Stimulated activated naive CD8-positive, alpha-beta T cell treated with anti-CD3 and anti-CD28 coated beads, Interleukin-15, Interleukin-2, amounts not matched to agents 100 ng/mL and 50 ng/mL, for 24 hours (primary cell): Measurements from ENCODE around the gene PIN1.
"Not testable (repeated sequence)": the region's sequence is repeated elsewhere in the genome, so short reads cannot be mapped to it uniquely, and the experiment has no call there.

Experiments
- H3K27ac Mint-ChIP-seq: one replicate; pipeline ENCODE4 v1.8.0; 2021; ENCODE audit warnings: mild to moderate bottlenecking, mixed read lengths
- H3K27me3 Mint-ChIP-seq: one replicate; pipeline ENCODE4 v1.8.0; 2021; ENCODE audit warnings: mixed read lengths
- H3K36me3 Mint-ChIP-seq: one replicate; pipeline ENCODE4 v1.8.0; 2021; ENCODE audit warnings: low read depth, mixed read lengths
- H3K4me1 Mint-ChIP-seq: one replicate; pipeline ENCODE4 v1.8.0; 2021; ENCODE audit warnings: low read depth, mixed read lengths
- H3K4me3 Mint-ChIP-seq: one replicate; pipeline ENCODE4 v1.8.0; 2021; ENCODE audit warnings: mild to moderate bottlenecking, mixed read lengths
- H3K9me3 Mint-ChIP-seq: one replicate; pipeline ENCODE4 v1.8.0; 2021; ENCODE audit warnings: mixed read lengths

The PIN1 gene

GRCh38 chr19:9799162-9799561 lies 36.0 kb upstream of the PIN1 start:
- H3K4me3 Mint-ChIP-seq = no peak overlapping the region
- H3K27me3 Mint-ChIP-seq = no peaks in the 10 kb centered on the region
- H3K9me3 Mint-ChIP-seq = no peaks in the 10 kb centered on the region
- H3K4me1 Mint-ChIP-seq = peaks cover 16% of the 10 kb centered on the region
- H3K27ac Mint-ChIP-seq = no peak overlapping the region
- H3K36me3 Mint-ChIP-seq = no peaks in the 10 kb centered on the region

- peaks cover 7% of the 10 kb centered on the region for H3K4me1 Mint-ChIP-seq
- H3K27ac Mint-ChIP-seq = no peak overlapping the region
- H3K27me3 Mint-ChIP-seq = no peaks in the 10 kb centered on the region
These were observed 33.1 kb upstream of the PIN1 start for GRCh38 chr19:9801976-9802375.

GRCh38 chr19:9806803-9807202 lies 28.3 kb upstream of the PIN1 start:
- peaks cover 24% of the 10 kb centered on the region for H3K4me1 Mint-ChIP-seq
- H3K4me3 Mint-ChIP-seq = no peak overlapping the region
- H3K9me3 Mint-ChIP-seq = no peaks in the 10 kb centered on the region
- H3K36me3 Mint-ChIP-seq = peaks cover 19% of the 10 kb centered on the region
- no peak overlapping the region for H3K27ac Mint-ChIP-seq
- no peaks in the 10 kb centered on the region for H3K27me3 Mint-ChIP-seq

More at GRCh38 chr19:9801976-9802375, 33.1 kb upstream of the PIN1 start:
- Mint-ChIP-seq H3K4me3 (no peak overlapping the region), H3K9me3 (no peaks in the 10 kb centered on the region), H3K36me3 (no peaks in the 10 kb centered on the region)

GRCh38 chr19:9808855-9809824 lies 26.0 kb upstream of the PIN1 start:
- Mint-ChIP-seq H3K27me3 (no peaks in the 10 kb centered on the region), H3K4me1 (peaks cover 27% of the 10 kb centered on the region), H3K36me3 (peaks cover 32% of the 10 kb centered on the region), H3K27ac (peak overlapping the region; percentile 90), H3K9me3 (no peaks in the 10 kb centered on the region), H3K4me3 (no peak overlapping the region)

GRCh38 chr19:9811139-9811538 lies 24.0 kb upstream of the PIN1 start:
- Mint-ChIP-seq H3K4me1 (peaks cover 33% of the 10 kb centered on the region), H3K27me3 (no peaks in the 10 kb centered on the region), H3K4me3 (no peak overlapping the region), H3K27ac (no peak overlapping the region), H3K9me3 (no peaks in the 10 kb centered on the region), H3K36me3 (peaks cover 44% of the 10 kb centered on the region)

- Mint-ChIP-seq H3K9me3 (no peaks in the 10 kb centered on the region), H3K27ac (peak overlapping the region; percentile 90), H3K36me3 (peaks cover 30% of the 10 kb centered on the region), H3K4me3 (peak overlapping the region; percentile 88), H3K27me3 (no peaks in the 10 kb centered on the region), H3K4me1 (peaks cover 38% of the 10 kb centered on the region)
These were observed 16.9 kb upstream of the PIN1 start for GRCh38 chr19:9818175-9818733.

GRCh38 chr19:9818734-9819595 lies 16.2 kb upstream of the PIN1 start, which contains the start of gene FBXL12:
Gene FBXL12, minus strand, starts transcription at chr19:9819079. Its CDS starts 266 bp downstream, at chr19:9818813.
- Mint-ChIP-seq H3K27ac (peak within 1 kb of the TSS; percentile 90), H3K4me1 (peaks cover 36% of the 10 kb centered on the region), H3K4me3 (peak within 1 kb of the TSS; percentile 88), H3K27me3 (no peaks in the 10 kb centered on the region), H3K36me3 (peaks cover 27% of the 10 kb centered on the region), H3K9me3 (no peaks in the 10 kb centered on the region)

- H3K36me3 Mint-ChIP-seq = peaks cover 24% of the 10 kb centered on the region
- peak overlapping the region; percentile 88 for H3K4me3 Mint-ChIP-seq
- H3K4me1 Mint-ChIP-seq = peaks cover 35% of the 10 kb centered on the region
- H3K9me3 Mint-ChIP-seq = no peaks in the 10 kb centered on the region
- H3K27me3 Mint-ChIP-seq = no peaks in the 10 kb centered on the region
- peak overlapping the region; percentile 90 for H3K27ac Mint-ChIP-seq
These were observed 15.6 kb upstream of the PIN1 start for GRCh38 chr19:9819596-9819909.

GRCh38 chr19:9820034-9820433 lies 15.1 kb upstream of the PIN1 start:
- Mint-ChIP-seq H3K36me3 (peaks cover 20% of the 10 kb centered on the region), H3K4me1 (peaks cover 31% of the 10 kb centered on the region), H3K4me3 (peak overlapping the region; percentile 88)
- not testable (repeated sequence) for H3K9me3 Mint-ChIP-seq, H3K27ac Mint-ChIP-seq, H3K27me3 Mint-ChIP-seq

- no peak overlapping the region for H3K4me3 Mint-ChIP-seq
- H3K27me3 Mint-ChIP-seq = no peaks in the 10 kb centered on the region
- H3K4me1 Mint-ChIP-seq = peaks cover 30% of the 10 kb centered on the region
- H3K9me3 Mint-ChIP-seq = no peaks in the 10 kb centered on the region
- H3K27ac Mint-ChIP-seq = no peak overlapping the region
- peaks cover 18% of the 10 kb centered on the region for H3K36me3 Mint-ChIP-seq
These were observed 11.3 kb upstream of the PIN1 start for GRCh38 chr19:9823816-9824215.

- Mint-ChIP-seq H3K36me3 (peaks cover 32% of the 10 kb centered on the region), H3K4me1 (peaks cover 32% of the 10 kb centered on the region), H3K4me3 (peak within 1 kb of the TSS; percentile 100)
These were observed 7.6 kb upstream of the PIN1 start, which contains the start of gene UBL5 for GRCh38 chr19:9827289-9828238. Gene UBL5, plus strand, starts transcription at chr19:9827918. Its CDS starts 420 bp downstream, at chr19:9828338.

GRCh38 chr19:9828551-9829063 lies 6.5 kb upstream of the PIN1 start:
- Mint-ChIP-seq H3K4me3 (peak overlapping the region; percentile 100), H3K9me3 (no peaks in the 10 kb centered on the region), H3K4me1 (peaks cover 32% of the 10 kb centered on the region), H3K27me3 (no peaks in the 10 kb centered on the region), H3K36me3 (peaks cover 32% of the 10 kb centered on the region), H3K27ac (peak overlapping the region; percentile 83)

More at GRCh38 chr19:9827289-9828238, 7.6 kb upstream of the PIN1 start, which contains the start of gene UBL5:
- peak within 1 kb of the TSS; percentile 95 for H3K27ac Mint-ChIP-seq
- H3K9me3 Mint-ChIP-seq = no peaks in the 10 kb centered on the region
- no peaks in the 10 kb centered on the region for H3K27me3 Mint-ChIP-seq

- H3K27ac Mint-ChIP-seq = peak overlapping the region; percentile 67
- H3K36me3 Mint-ChIP-seq = peaks cover 19% of the 10 kb centered on the region
- H3K4me3 Mint-ChIP-seq = peak overlapping the region; percentile 92
- no peaks in the 10 kb centered on the region for H3K27me3 Mint-ChIP-seq
- H3K9me3 Mint-ChIP-seq = no peaks in the 10 kb centered on the region
- peaks cover 18% of the 10 kb centered on the region for H3K4me1 Mint-ChIP-seq
These were observed 802 bp upstream of the PIN1 start for GRCh38 chr19:9834307-9834725.
